Measurements from ENCODE around the gene SPINK5. TPM values are rescaled to one million over a fixed set of nuclear protein-coding genes. Genes with fewer than 3 reads are reported as not detected.

SPINK5 gene
- total RNA-seq, 2 donors from 2014 or later = not detected

DNA sequence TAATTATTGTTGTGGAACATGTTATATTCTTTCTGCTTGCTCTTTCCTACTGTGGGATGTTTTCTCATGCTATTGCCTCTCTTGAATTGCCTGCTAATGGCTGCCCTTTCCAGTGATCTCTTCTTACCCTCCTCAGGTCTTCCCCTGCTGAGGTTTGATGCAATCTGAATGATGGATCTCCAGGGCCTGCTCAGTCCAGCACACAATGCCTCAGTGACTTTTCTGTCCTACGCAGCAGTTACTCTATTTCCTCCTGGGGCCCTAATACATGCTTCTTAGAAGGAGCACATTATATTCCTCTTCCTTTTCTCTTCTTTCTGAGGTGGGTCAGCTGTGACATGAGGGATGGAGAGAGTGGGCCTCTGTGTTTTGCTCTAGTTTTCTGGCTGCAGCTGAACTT, 104.5 kb downstream of the SPINK5 start, which contains the start of gene SPINK14:
Gene SPINK14, plus strand, starts transcription at position 301 of the 400 bp plus-strand sequence. CDS start 1,187 bp downstream, outside the sequence.
- Mint-ChIP-seq H3K27me3 (ENCODE audit: low read depth) (peaks cover 6% of the 10 kb centered on the region), H3K36me3 (ENCODE audit: insufficient read depth in 2 of 2) (no peaks in the 10 kb centered on the region), H3K27ac (no peak within 1 kb of the TSS), H3K9me3 (no peaks in the 10 kb centered on the region), H3K4me1 (ENCODE audit: low read depth) (no peaks in the 10 kb centered on the region), H3K4me3 (no peak within 1 kb of the TSS)
- ATAC-seq (replicated peaks in 1 of 2) = no peak
- DNase-seq = no peak

DNA sequence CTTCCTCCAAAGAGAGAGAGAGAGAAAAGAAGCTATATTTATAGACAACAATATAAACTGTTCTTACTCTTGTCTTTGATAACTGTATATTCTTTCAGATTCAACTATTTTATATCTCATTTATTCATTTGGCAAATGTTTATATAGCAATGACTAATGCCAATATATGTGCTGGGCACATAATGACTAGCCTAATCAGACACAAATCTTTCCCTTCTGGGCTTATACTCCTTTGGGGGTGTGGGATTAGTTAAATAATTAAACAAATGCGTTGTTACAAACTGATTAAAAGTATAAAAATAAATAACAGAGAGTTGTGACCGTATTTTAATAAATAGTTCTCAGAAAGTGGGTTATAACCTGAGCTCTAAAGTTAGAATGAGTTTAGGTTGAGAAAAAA, 108.6 kb downstream of the SPINK5 start:
- Mint-ChIP-seq H3K9me3 (no peaks in the 10 kb centered on the region), H3K27me3 (ENCODE audit: low read depth) (peaks cover 14% of the 10 kb centered on the region), H3K4me1 (ENCODE audit: low read depth) (no peaks in the 10 kb centered on the region), H3K36me3 (ENCODE audit: insufficient read depth in 2 of 2) (no peaks in the 10 kb centered on the region), H3K4me3 (no peak overlapping the region), H3K27ac (no peak overlapping the region)
- ATAC-seq (replicated peaks in 1 of 2) (no peak), DNase-seq (no peak)

DNA sequence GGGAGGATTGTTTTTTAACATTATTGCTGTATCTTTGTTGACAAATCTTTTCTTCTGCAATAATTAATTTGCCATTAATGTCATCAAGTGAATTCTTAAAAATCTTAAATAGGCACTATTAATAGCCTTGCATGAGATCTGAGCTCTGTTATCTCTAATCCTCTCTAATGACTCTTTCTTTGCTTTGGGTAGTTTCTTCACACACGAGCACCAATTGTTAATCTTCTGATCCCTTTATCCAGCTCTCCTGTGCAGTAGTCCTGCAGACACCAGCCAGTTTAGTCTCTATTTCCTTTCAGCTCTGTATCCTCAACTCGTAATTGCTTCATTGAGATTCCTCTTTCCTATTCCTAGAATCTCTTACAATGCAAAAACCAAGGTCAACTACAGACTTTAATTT, 112.7 kb downstream of the SPINK5 start:
- H3K9me3 Mint-ChIP-seq = no peaks in the 10 kb centered on the region
- H3K27me3 Mint-ChIP-seq (ENCODE audit: low read depth) = peaks cover 22% of the 10 kb centered on the region
- H3K27ac Mint-ChIP-seq = no peak overlapping the region
- no peaks in the 10 kb centered on the region for H3K4me1 Mint-ChIP-seq (ENCODE audit: low read depth)
- no peak overlapping the region for H3K4me3 Mint-ChIP-seq
- ATAC-seq (replicated peaks in 1 of 2) (no peak), DNase-seq (no peak)
- no peaks in the 10 kb centered on the region for H3K36me3 Mint-ChIP-seq (ENCODE audit: insufficient read depth in 2 of 2)

DNA sequence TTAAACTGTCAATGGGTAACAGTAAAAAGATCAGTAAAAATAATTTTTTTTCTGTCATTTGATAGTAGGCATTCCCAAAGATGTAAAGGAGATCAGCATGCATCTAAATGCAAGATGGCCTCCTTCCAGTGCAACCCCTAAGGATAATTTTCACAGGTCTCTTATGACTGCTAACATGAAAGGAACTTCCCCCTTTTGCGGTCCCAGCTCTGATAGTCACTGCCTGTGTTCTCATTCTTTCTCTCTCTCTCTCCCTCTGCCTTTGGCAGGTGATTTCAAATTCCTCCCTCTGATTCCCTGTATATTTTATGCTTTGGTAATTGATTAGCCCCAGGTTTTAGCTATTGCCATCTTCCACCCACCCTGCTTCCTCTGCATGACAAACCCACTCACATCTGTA, 113.4 kb downstream of the SPINK5 start:
- no peaks in the 10 kb centered on the region for H3K36me3 Mint-ChIP-seq (ENCODE audit: insufficient read depth in 2 of 2)
- H3K9me3 Mint-ChIP-seq = no peaks in the 10 kb centered on the region
- peaks cover 22% of the 10 kb centered on the region for H3K27me3 Mint-ChIP-seq (ENCODE audit: low read depth)
- no peaks in the 10 kb centered on the region for H3K4me1 Mint-ChIP-seq (ENCODE audit: low read depth)
- no peak overlapping the region for H3K27ac Mint-ChIP-seq
- ATAC-seq (replicated peaks in 1 of 2) (no peak), DNase-seq (no peak)
- H3K4me3 Mint-ChIP-seq = no peak overlapping the region

DNA sequence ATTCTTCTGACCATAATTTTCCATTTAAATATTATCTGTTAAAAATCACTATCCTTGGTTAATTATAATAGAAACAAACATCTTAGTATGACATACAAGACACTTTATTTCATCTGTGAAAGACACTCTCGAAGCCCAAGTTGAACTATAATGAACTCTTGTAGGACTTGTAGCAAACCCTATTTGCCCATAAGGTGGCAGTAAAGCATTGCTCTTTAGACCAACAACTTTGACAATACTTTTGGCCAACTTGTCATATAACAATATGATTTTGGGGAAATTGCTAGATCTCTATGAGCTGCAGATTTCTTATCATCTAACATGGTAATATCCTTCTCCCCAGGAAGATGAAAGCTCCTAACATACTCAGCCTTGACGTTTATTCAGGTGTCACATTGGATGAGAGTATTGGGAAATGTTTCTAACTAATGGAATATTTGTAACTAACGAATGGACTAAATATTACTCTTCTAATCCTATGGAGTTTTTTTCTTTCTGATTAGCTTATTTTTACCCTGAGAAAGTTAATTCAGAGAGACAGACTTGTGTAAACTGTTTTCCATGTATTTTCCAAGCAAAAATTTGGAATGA, 115.5 kb downstream of the SPINK5 start:
- no peak overlapping the region for H3K27ac Mint-ChIP-seq
- H3K4me1 Mint-ChIP-seq (ENCODE audit: low read depth) = no peaks in the 10 kb centered on the region
- H3K36me3 Mint-ChIP-seq (ENCODE audit: insufficient read depth in 2 of 2) = no peaks in the 10 kb centered on the region
- H3K27me3 Mint-ChIP-seq (ENCODE audit: low read depth) = peaks cover 26% of the 10 kb centered on the region
- H3K9me3 Mint-ChIP-seq = no peaks in the 10 kb centered on the region
- H3K4me3 Mint-ChIP-seq = no peak overlapping the region
- peak; percentile 47 to 77 for ATAC-seq (replicated peaks in 1 of 2)
- DNase-seq = peak in 1 of 2 donors; percentile 18

DNA sequence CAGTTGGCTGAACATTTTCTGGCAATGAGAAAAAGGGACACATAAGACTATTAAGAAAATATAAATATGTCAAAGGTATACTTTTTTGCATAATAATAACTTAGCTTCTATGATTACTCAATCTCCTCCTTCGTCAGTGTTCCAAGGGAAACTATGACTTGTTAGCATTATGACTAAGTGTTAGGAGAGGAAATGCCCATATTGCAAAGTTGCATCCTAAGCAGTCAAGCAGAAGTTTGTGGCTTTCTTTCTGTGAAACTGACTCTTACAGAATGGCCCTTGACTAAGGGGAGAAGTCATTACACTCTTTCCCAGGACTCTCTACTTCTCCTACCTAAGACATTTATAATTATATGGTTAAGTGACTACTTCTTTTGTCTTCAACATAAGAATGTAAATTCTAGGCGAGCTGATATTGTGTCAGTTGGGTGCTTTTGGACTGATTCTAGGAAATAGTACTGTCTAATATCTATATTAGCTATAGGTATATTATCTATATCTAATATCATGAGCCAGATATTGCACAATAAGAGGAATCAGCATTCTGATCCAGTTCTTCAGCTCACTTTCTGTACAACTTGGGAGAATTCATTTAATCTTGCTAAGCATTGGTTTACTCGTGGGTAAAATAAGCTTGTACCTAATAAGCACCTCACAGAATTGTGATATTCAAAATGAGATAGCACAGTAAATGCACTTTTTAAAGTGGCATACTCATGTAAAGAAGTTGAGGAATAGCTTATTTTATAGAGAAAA, 122.6 kb downstream of the SPINK5 start:
- no peaks in the 10 kb centered on the region for H3K36me3 Mint-ChIP-seq (ENCODE audit: insufficient read depth in 2 of 2)
- DNase-seq (peak in 1 of 2 donors; percentile 36), ATAC-seq (replicated peaks in 1 of 2) (peak; percentile 99 to 100)
- H3K27me3 Mint-ChIP-seq (ENCODE audit: low read depth) = peaks cover 32% of the 10 kb centered on the region
- H3K4me3 Mint-ChIP-seq = peak overlapping the region in 1 of 2 donors; percentile 39
- H3K4me1 Mint-ChIP-seq (ENCODE audit: low read depth) = peaks cover 6% of the 10 kb centered on the region
- no peaks in the 10 kb centered on the region for H3K9me3 Mint-ChIP-seq
- peak overlapping the region; percentile 86 for H3K27ac Mint-ChIP-seq

Other genes with a start within 250 kb of the SPINK5 start
- gene SPINK1, start 232.3 kb upstream of the SPINK5 start, total RNA-seq = not detected
- gene SCGB3A2, start 185.3 kb upstream of the SPINK5 start, total RNA-seq = not detected
- gene C5orf46, start 157.4 kb upstream of the SPINK5 start, total RNA-seq = not detected
- not detected for gene SPINK14, start 104.6 kb downstream of the SPINK5 start, total RNA-seq
- gene SPINK6, start 139.1 kb downstream of the SPINK5 start, total RNA-seq = not detected
- not detected for gene MARCOL, start 174.5 kb downstream of the SPINK5 start, total RNA-seq
- gene SPINK13, start 204.8 kb downstream of the SPINK5 start, total RNA-seq = not detected
- gene SPINK7, start 248.4 kb downstream of the SPINK5 start, total RNA-seq = not detected